ENCODE measurements around the gene GSTA3.

- TF ChIP-seq, protein P1, sequence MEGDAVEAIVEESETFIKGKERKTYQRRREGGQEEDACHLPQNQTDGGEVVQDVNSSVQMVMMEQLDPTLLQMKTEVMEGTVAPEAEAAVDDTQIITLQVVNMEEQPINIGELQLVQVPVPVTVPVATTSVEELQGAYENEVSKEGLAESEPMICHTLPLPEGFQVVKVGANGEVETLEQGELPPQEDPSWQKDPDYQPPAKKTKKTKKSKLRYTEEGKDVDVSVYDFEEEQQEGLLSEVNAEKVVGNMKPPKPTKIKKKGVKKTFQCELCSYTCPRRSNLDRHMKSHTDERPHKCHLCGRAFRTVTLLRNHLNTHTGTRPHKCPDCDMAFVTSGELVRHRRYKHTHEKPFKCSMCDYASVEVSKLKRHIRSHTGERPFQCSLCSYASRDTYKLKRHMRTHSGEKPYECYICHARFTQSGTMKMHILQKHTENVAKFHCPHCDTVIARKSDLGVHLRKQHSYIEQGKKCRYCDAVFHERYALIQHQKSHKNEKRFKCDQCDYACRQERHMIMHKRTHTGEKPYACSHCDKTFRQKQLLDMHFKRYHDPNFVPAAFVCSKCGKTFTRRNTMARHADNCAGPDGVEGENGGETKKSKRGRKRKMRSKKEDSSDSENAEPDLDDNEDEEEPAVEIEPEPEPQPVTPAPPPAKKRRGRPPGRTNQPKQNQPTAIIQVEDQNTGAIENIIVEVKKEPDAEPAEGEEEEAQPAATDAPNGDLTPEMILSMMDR (IDR thresholded peaks at IDR 0.05): no peak
- no peak for TF ChIP-seq POLR2AphosphoS5 (IDR thresholded peaks at IDR 0.05)
Observed at GRCh38 chr6:52921743-52922142, 12.2 kb upstream of the GSTA3 start.

All from sigmoid colon (tissue), 4 donors.